Adipocyte (in vitro differentiated cells): Measurements from ENCODE around the gene RNF10.
A peak's percentile ranks its signal among the peaks of the same experiment; 100 is the strongest.

ENCODE experiments used
- DNase-seq: peaks from one replicate; pipeline ENCODE4 v3.0.0-alpha.2; 2015; ENCODE audit warnings: low read depth
- H3K27me3 ChIP-seq: replicated peaks from 2 replicates; pipeline ENCODE4 v1.7.0; 2013; ENCODE audit warnings: mild to moderate bottlenecking, low read length, moderate library complexity; ENCODE audit not compliant: control insufficient read depth, insufficient read depth
- H3K36me3 ChIP-seq: 2 replicates; pipeline ENCODE4 v1.7.0; 2013; ENCODE audit warnings: low read length, mild to moderate bottlenecking, moderate library complexity; ENCODE audit not compliant: control insufficient read depth, insufficient read depth, severe bottlenecking
- H3K4me1 ChIP-seq: 2 replicates; pipeline ENCODE4 v1.7.0; 2013; ENCODE audit warnings: mild to moderate bottlenecking, low read length, moderate library complexity; ENCODE audit not compliant: control insufficient read depth, insufficient read depth
- H3K4me3 ChIP-seq: 2 replicates; pipeline ENCODE4 v1.7.0; 2013; ENCODE audit warnings: mild to moderate bottlenecking, low read length, moderate library complexity
- H3K9ac ChIP-seq: 2 replicates; pipeline ENCODE4 v1.7.0; 2013; ENCODE audit warnings: mild to moderate bottlenecking, low read length, moderate library complexity
- H3K9me3 ChIP-seq: 2 replicates; pipeline ENCODE4 v1.7.0; 2013; ENCODE audit warnings: mild to moderate bottlenecking, low read length, moderate library complexity; ENCODE audit not compliant: control insufficient read depth

RNF10 gene

GRCh38 chr12:120546050-120546386 lies 11.9 kb downstream of the RNF10 start:
- DNase-seq = no peak

GRCh38 chr12:120554678-120555077 lies 20.5 kb downstream of the RNF10 start:
- Histone ChIP-seq H3K36me3 (peaks cover 61% of the 10 kb centered on the region), H3K9me3 (no peaks in the 10 kb centered on the region)
- DNase-seq = no peak

More at GRCh38 chr12:120546050-120546386, 11.9 kb downstream of the RNF10 start:
- H3K9ac ChIP-seq = no peak overlapping the region
- H3K27me3 ChIP-seq = no peaks in the 10 kb centered on the region
- H3K4me1 ChIP-seq = peaks cover 21% of the 10 kb centered on the region
- H3K9me3 ChIP-seq = no peaks in the 10 kb centered on the region
- H3K4me3 ChIP-seq = no peak overlapping the region
- H3K36me3 ChIP-seq = peaks cover 42% of the 10 kb centered on the region

GRCh38 chr12:120557589-120557988 lies 23.4 kb downstream of the RNF10 start:
- H3K36me3 ChIP-seq = peaks cover 78% of the 10 kb centered on the region

More at GRCh38 chr12:120554678-120555077, 20.5 kb downstream of the RNF10 start:
- no peak overlapping the region for H3K4me3 ChIP-seq
- H3K4me1 ChIP-seq = peaks cover 31% of the 10 kb centered on the region
- H3K27me3 ChIP-seq = no peaks in the 10 kb centered on the region
- H3K9ac ChIP-seq = no peak overlapping the region

GRCh38 chr12:120562906-120563305 lies 28.8 kb downstream of the RNF10 start:
- H3K36me3 ChIP-seq = peaks cover 90% of the 10 kb centered on the region
- no peaks in the 10 kb centered on the region for H3K9me3 ChIP-seq
- H3K9ac ChIP-seq = no peak overlapping the region
- no peak for DNase-seq
- no peaks in the 10 kb centered on the region for H3K27me3 ChIP-seq
- H3K4me1 ChIP-seq = peaks cover 4% of the 10 kb centered on the region
- H3K4me3 ChIP-seq = no peak overlapping the region

More at GRCh38 chr12:120557589-120557988, 23.4 kb downstream of the RNF10 start:
- DNase-seq = no peak
- Histone ChIP-seq H3K9ac (no peak overlapping the region), H3K27me3 (no peaks in the 10 kb centered on the region), H3K4me1 (peaks cover 18% of the 10 kb centered on the region), H3K4me3 (no peak overlapping the region), H3K9me3 (no peaks in the 10 kb centered on the region)

- Histone ChIP-seq H3K4me3 (no peak overlapping the region), H3K36me3 (peaks cover 94% of the 10 kb centered on the region), H3K27me3 (no peaks in the 10 kb centered on the region), H3K9me3 (no peaks in the 10 kb centered on the region), H3K4me1 (no peaks in the 10 kb centered on the region), H3K9ac (no peak overlapping the region)
- DNase-seq = no peak
These were observed 29.3 kb downstream of the RNF10 start for GRCh38 chr12:120563495-120563894.

GRCh38 chr12:120571299-120571698 lies 37.1 kb downstream of the RNF10 start:
- DNase-seq = no peak
- Histone ChIP-seq H3K4me1 (peaks cover 49% of the 10 kb centered on the region), H3K9me3 (no peaks in the 10 kb centered on the region), H3K36me3 (peaks cover 82% of the 10 kb centered on the region), H3K27me3 (no peaks in the 10 kb centered on the region), H3K9ac (no peak overlapping the region), H3K4me3 (no peak overlapping the region)

DNA sequence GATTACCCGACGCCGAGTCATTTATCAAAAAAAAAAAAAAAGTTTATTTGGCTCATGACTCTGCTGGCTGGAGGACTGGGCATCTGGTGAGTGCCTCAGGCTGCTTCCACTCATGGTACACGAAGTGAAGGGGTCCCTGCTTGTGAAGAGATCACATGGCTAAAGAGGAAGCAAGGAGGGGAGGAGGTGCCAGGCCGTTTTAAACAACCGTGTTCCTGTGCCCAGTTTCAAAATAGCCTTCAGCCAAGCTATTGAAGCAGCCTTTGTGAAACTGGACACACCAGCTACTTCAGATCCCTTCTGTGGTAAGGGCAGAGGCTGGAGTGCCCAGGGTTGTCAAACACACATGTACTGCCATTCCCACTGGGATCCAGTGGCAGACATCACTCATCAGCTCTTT lies 39.4 kb downstream of the RNF10 start:
- peak overlapping the region; percentile 6 for H3K4me3 ChIP-seq
- H3K27me3 ChIP-seq = no peaks in the 10 kb centered on the region
- peak overlapping the region; percentile 4 for H3K9ac ChIP-seq
- H3K9me3 ChIP-seq = no peaks in the 10 kb centered on the region
- H3K4me1 ChIP-seq = peaks cover 58% of the 10 kb centered on the region
- peaks cover 82% of the 10 kb centered on the region for H3K36me3 ChIP-seq
- DNase-seq = no peak

GRCh38 chr12:120574106-120574505 lies 40.0 kb downstream of the RNF10 start:
- peaks cover 82% of the 10 kb centered on the region for H3K36me3 ChIP-seq
- no peak overlapping the region for H3K9ac ChIP-seq
- H3K4me1 ChIP-seq = peaks cover 58% of the 10 kb centered on the region
- H3K27me3 ChIP-seq = no peaks in the 10 kb centered on the region
- no peaks in the 10 kb centered on the region for H3K9me3 ChIP-seq
- peak; percentile 40 for DNase-seq
- peak overlapping the region; percentile 6 for H3K4me3 ChIP-seq

- DNase-seq = no peak
- Histone ChIP-seq H3K4me1 (peaks cover 43% of the 10 kb centered on the region), H3K36me3 (peaks cover 49% of the 10 kb centered on the region), H3K4me3 (no peak overlapping the region), H3K9ac (no peak overlapping the region), H3K9me3 (no peaks in the 10 kb centered on the region), H3K27me3 (no peaks in the 10 kb centered on the region)
These were observed 45.0 kb downstream of the RNF10 start for GRCh38 chr12:120579179-120579578.

DNA sequence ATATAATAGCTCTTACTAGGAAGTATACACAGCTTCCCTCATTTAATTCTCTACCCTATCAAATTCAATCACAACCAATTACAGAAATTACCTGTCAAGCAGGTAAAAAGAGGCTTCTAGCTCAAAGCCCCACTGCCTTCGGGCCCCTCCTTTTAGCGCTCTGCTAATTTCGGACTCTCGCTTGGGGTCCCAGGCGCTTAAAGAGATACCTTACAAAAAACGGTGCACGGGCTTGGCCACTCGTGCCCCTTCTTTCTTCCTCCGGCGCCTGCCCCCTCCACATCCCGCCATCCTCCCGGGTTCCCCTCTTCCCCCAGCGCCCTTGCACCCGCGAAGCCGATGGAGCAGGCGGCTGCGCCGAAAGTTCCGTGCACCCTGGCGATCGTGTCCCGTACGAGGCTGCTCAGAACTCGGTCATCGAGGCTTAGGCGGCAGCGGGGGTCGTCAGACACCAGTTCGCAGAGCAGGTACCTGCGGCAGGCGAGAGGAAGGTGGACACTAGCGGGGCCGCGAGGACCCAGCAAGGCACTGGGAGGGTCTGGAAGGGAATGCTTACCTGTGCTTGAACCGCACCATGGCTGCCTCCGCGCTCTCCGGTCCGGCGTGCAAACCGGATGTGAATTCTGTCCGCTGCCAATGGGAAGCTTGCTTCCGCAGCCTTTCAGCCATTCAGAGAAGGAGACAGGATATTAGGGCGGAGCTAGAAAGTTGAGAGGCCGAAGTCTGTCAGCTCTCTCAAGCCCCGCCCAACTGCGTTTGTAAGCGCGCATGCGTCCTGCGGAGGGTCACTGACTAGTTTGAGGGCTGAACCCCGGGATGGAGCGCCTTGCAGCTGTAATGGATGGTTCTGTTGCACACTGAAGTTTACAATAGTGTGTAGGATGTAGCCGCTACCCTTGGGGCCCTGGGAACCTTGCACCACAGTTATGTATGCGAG lies 46.9 kb downstream of the RNF10 start, which contains the start of gene POP5:
TSS of gene POP5 (minus strand) at position 616 of the 937 bp plus-strand sequence. CDS start at position 576, 40 bp downstream.
- peak within 1 kb of the TSS; percentile 97 for H3K4me3 ChIP-seq
- peak; percentile 99 for DNase-seq
- H3K27me3 ChIP-seq = no peaks in the 10 kb centered on the region
- H3K9me3 ChIP-seq = no peaks in the 10 kb centered on the region
- peaks cover 38% of the 10 kb centered on the region for H3K36me3 ChIP-seq
- peak within 1 kb of the TSS; percentile 92 for H3K9ac ChIP-seq
- H3K4me1 ChIP-seq = peaks cover 28% of the 10 kb centered on the region

- DNase-seq = peak; percentile 47
- peak overlapping the region; percentile 92 for H3K9ac ChIP-seq
- H3K9me3 ChIP-seq = no peaks in the 10 kb centered on the region
- H3K4me3 ChIP-seq = peak overlapping the region; percentile 97
- peaks cover 18% of the 10 kb centered on the region for H3K4me1 ChIP-seq
- H3K36me3 ChIP-seq = peaks cover 29% of the 10 kb centered on the region
- no peaks in the 10 kb centered on the region for H3K27me3 ChIP-seq
These were observed 47.8 kb downstream of the RNF10 start for GRCh38 chr12:120581998-120582397.
